Measurements from ENCODE around the gene OBSCN. TPM values are rescaled to one million over a fixed set of nuclear protein-coding genes. Genes with fewer than 3 reads are reported as not detected.

OBSCN gene
- total and polyA plus RNA-seq, 2 donors = 10.1 to 75.9 TPM

- 79% methylated on average over 2 of the region's 2 CpGs for WGBS
- Histone ChIP-seq H3K36me3 (ENCODE audit: control insufficient read depth in 2 of 2, insufficient read depth in 2 of 2, low read length in 1 of 2) (no peaks in the 10 kb centered on the region), H3K27ac (ENCODE audit: low read depth in 1 of 2, low read length in 1 of 2) (no peak overlapping the region), H3K9me3 (ENCODE audit: control insufficient read depth in 2 of 2, insufficient read depth in 1 of 2, low read length in 1 of 2) (peaks cover 3 to 8% of the 10 kb centered on the region in 2 donors), H3K4me1 (ENCODE audit: control insufficient read depth in 2 of 2, insufficient read depth in 2 of 2, low read length in 2 of 2) (no peaks in the 10 kb centered on the region), H3K27me3 (ENCODE audit: control insufficient read depth in 2 of 2, insufficient read depth in 1 of 2, low read length in 1 of 2) (no peaks in the 10 kb centered on the region), H3K4me3 (ENCODE audit: low read length in 2 of 2) (no peak overlapping the region)
- no peak for DNase-seq (ENCODE audit: low read depth in 6 of 9, low spot score in 9 of 9)
These were observed 8.8 kb upstream of the OBSCN start for GRCh38 chr1:228198977-228199590.

- no peak overlapping the region for H3K4me3 ChIP-seq (ENCODE audit: low read length in 2 of 2)
- no peaks in the 10 kb centered on the region for H3K4me1 ChIP-seq (ENCODE audit: control insufficient read depth in 2 of 2, insufficient read depth in 2 of 2, low read length in 2 of 2)
- WGBS = 76% methylated on average over 8 of the region's 8 CpGs
- no peak for DNase-seq (ENCODE audit: low read depth in 6 of 9, low spot score in 9 of 9)
- no peaks in the 10 kb centered on the region for H3K36me3 ChIP-seq (ENCODE audit: control insufficient read depth in 2 of 2, insufficient read depth in 2 of 2, low read length in 1 of 2)
- no peak overlapping the region for H3K27ac ChIP-seq (ENCODE audit: low read depth in 1 of 2, low read length in 1 of 2)
- H3K9me3 ChIP-seq (ENCODE audit: control insufficient read depth in 2 of 2, insufficient read depth in 1 of 2, low read length in 1 of 2) = no peaks in the 10 kb centered on the region
- H3K27me3 ChIP-seq (ENCODE audit: control insufficient read depth in 2 of 2, insufficient read depth in 1 of 2, low read length in 1 of 2) = peaks cover 0 to 31% of the 10 kb centered on the region in 2 donors
These were observed 2.9 kb upstream of the OBSCN start for GRCh38 chr1:228204958-228205357.

GRCh38 chr1:228205526-228206436 lies 2.1 kb upstream of the OBSCN start:
- H3K4me3 ChIP-seq (ENCODE audit: low read length in 2 of 2) = no peak overlapping the region
- DNase-seq (ENCODE audit: low read depth in 6 of 9, low spot score in 9 of 9) = no peak
- H3K4me1 ChIP-seq (ENCODE audit: control insufficient read depth in 2 of 2, insufficient read depth in 2 of 2, low read length in 2 of 2) = no peaks in the 10 kb centered on the region
- H3K27ac ChIP-seq (ENCODE audit: low read depth in 1 of 2, low read length in 1 of 2) = no peak overlapping the region
- H3K36me3 ChIP-seq (ENCODE audit: control insufficient read depth in 2 of 2, insufficient read depth in 2 of 2, low read length in 1 of 2) = no peaks in the 10 kb centered on the region
- no peaks in the 10 kb centered on the region for H3K9me3 ChIP-seq (ENCODE audit: control insufficient read depth in 2 of 2, insufficient read depth in 1 of 2, low read length in 1 of 2)
- H3K27me3 ChIP-seq (ENCODE audit: control insufficient read depth in 2 of 2, insufficient read depth in 1 of 2, low read length in 1 of 2) = peaks cover 0 to 36% of the 10 kb centered on the region in 2 donors
- WGBS = 68% methylated on average over 15 of the region's 15 CpGs

- no peak overlapping the region for H3K4me3 ChIP-seq (ENCODE audit: low read length in 2 of 2)
- peaks cover 0 to 46% of the 10 kb centered on the region in 2 donors for H3K27me3 ChIP-seq (ENCODE audit: control insufficient read depth in 2 of 2, insufficient read depth in 1 of 2, low read length in 1 of 2)
- H3K4me1 ChIP-seq (ENCODE audit: control insufficient read depth in 2 of 2, insufficient read depth in 2 of 2, low read length in 2 of 2) = no peaks in the 10 kb centered on the region
- no peak for DNase-seq (ENCODE audit: low read depth in 6 of 9, low spot score in 9 of 9)
- H3K27ac ChIP-seq (ENCODE audit: low read depth in 1 of 2, low read length in 1 of 2) = no peak overlapping the region
- H3K36me3 ChIP-seq (ENCODE audit: control insufficient read depth in 2 of 2, insufficient read depth in 2 of 2, low read length in 1 of 2) = no peaks in the 10 kb centered on the region
- no peaks in the 10 kb centered on the region for H3K9me3 ChIP-seq (ENCODE audit: control insufficient read depth in 2 of 2, insufficient read depth in 1 of 2, low read length in 1 of 2)
- WGBS = 83% methylated on average over 16 of the region's 16 CpGs
These were observed 1.1 kb upstream of the OBSCN start for GRCh38 chr1:228206582-228207351.

GRCh38 chr1:228207381-228207810 lies 448 bp upstream of the OBSCN start:
- Histone ChIP-seq H3K36me3 (ENCODE audit: control insufficient read depth in 2 of 2, insufficient read depth in 2 of 2, low read length in 1 of 2) (no peaks in the 10 kb centered on the region), H3K4me1 (ENCODE audit: control insufficient read depth in 2 of 2, insufficient read depth in 2 of 2, low read length in 2 of 2) (peaks cover 0 to under 1% of the 10 kb centered on the region in 2 donors), H3K27me3 (ENCODE audit: control insufficient read depth in 2 of 2, insufficient read depth in 1 of 2, low read length in 1 of 2) (peaks cover 0 to 48% of the 10 kb centered on the region in 2 donors), H3K9me3 (ENCODE audit: control insufficient read depth in 2 of 2, insufficient read depth in 1 of 2, low read length in 1 of 2) (peaks cover 0 to 1% of the 10 kb centered on the region in 2 donors), H3K27ac (ENCODE audit: low read depth in 1 of 2, low read length in 1 of 2) (no peak overlapping the region), H3K4me3 (ENCODE audit: low read length in 2 of 2) (no peak overlapping the region)
- 87% methylated on average over 8 of the region's 8 CpGs for WGBS
- DNase-seq (ENCODE audit: low read depth in 6 of 9, low spot score in 9 of 9) = no peak

GRCh38 chr1:228208831-228209551 lies 1.1 kb downstream of the OBSCN start:
- H3K9me3 ChIP-seq (ENCODE audit: control insufficient read depth in 2 of 2, insufficient read depth in 1 of 2, low read length in 1 of 2) = peaks cover 0 to 3% of the 10 kb centered on the region in 2 donors
- H3K4me3 ChIP-seq (ENCODE audit: low read length in 2 of 2) = no peak overlapping the region
- H3K27me3 ChIP-seq (ENCODE audit: control insufficient read depth in 2 of 2, insufficient read depth in 1 of 2, low read length in 1 of 2) = peaks cover 0 to 52% of the 10 kb centered on the region in 2 donors
- no peak overlapping the region for H3K27ac ChIP-seq (ENCODE audit: low read depth in 1 of 2, low read length in 1 of 2)
- DNase-seq (ENCODE audit: low read depth in 6 of 9, low spot score in 9 of 9) = no peak
- no peaks in the 10 kb centered on the region for H3K36me3 ChIP-seq (ENCODE audit: control insufficient read depth in 2 of 2, insufficient read depth in 2 of 2, low read length in 1 of 2)
- peaks cover 4% of the 10 kb centered on the region in 2 donors for H3K4me1 ChIP-seq (ENCODE audit: control insufficient read depth in 2 of 2, insufficient read depth in 2 of 2, low read length in 2 of 2)
- 86% methylated on average over 19 of the region's 19 CpGs for WGBS

GRCh38 chr1:228209657-228210056 lies 1.8 kb downstream of the OBSCN start:
- Histone ChIP-seq H3K4me3 (ENCODE audit: low read length in 2 of 2) (no peak overlapping the region), H3K9me3 (ENCODE audit: control insufficient read depth in 2 of 2, insufficient read depth in 1 of 2, low read length in 1 of 2) (peaks cover 0 to 3% of the 10 kb centered on the region in 2 donors), H3K27ac (ENCODE audit: low read depth in 1 of 2, low read length in 1 of 2) (no peak overlapping the region), H3K27me3 (ENCODE audit: control insufficient read depth in 2 of 2, insufficient read depth in 1 of 2, low read length in 1 of 2) (peaks cover 0 to 52% of the 10 kb centered on the region in 2 donors), H3K4me1 (ENCODE audit: control insufficient read depth in 2 of 2, insufficient read depth in 2 of 2, low read length in 2 of 2) (peaks cover 4 to 9% of the 10 kb centered on the region in 2 donors), H3K36me3 (ENCODE audit: control insufficient read depth in 2 of 2, insufficient read depth in 2 of 2, low read length in 1 of 2) (peaks cover 0 to 2% of the 10 kb centered on the region in 2 donors)
- no peak for DNase-seq (ENCODE audit: low read depth in 6 of 9, low spot score in 9 of 9)
- WGBS = 97% methylated on average over 3 of the region's 3 CpGs

- Histone ChIP-seq H3K4me3 (ENCODE audit: low read length in 2 of 2) (no peak overlapping the region), H3K27ac (ENCODE audit: low read depth in 1 of 2, low read length in 1 of 2) (no peak overlapping the region), H3K4me1 (ENCODE audit: control insufficient read depth in 2 of 2, insufficient read depth in 2 of 2, low read length in 2 of 2) (peaks cover 4 to 9% of the 10 kb centered on the region in 2 donors), H3K9me3 (ENCODE audit: control insufficient read depth in 2 of 2, insufficient read depth in 1 of 2, low read length in 1 of 2) (peaks cover 0 to 3% of the 10 kb centered on the region in 2 donors), H3K27me3 (ENCODE audit: control insufficient read depth in 2 of 2, insufficient read depth in 1 of 2, low read length in 1 of 2) (peaks cover 0 to 52% of the 10 kb centered on the region in 2 donors), H3K36me3 (ENCODE audit: control insufficient read depth in 2 of 2, insufficient read depth in 2 of 2, low read length in 1 of 2) (peaks cover under 1 to 7% of the 10 kb centered on the region in 2 donors)
- no peak for DNase-seq (ENCODE audit: low read depth in 6 of 9, low spot score in 9 of 9)
- WGBS = 88% methylated on average over 11 of the region's 11 CpGs
These were observed 2.3 kb downstream of the OBSCN start for GRCh38 chr1:228210076-228210651.
